Right lobe of liver (tissue), 4 donors: ENCODE measurements around the gene ARHGEF2.

Experiments used
- POLR2A ChIP-seq: fragments of 450-650 bp; IDR thresholded peaks from one replicate; pipeline ENCODE4 v1.6.1; 2017; ENCODE audit warnings: antibody characterized with exemption, mild to moderate bottlenecking
- TF ChIP-seq, protein P1 (sequence below), 4 donors: fragments of 200-600 bp in 3 of 4; fragments of 450-650 bp in 1 of 4; IDR thresholded peaks; one replicate each; pipeline versions ENCODE4 v1.5.1 to v1.8.0; 2016 to 2022; ENCODE audit warnings: antibody characterized with exemption in 4 of 4, mild to moderate bottlenecking in 2 of 4
- donor health status: DM: no; HTN: no; CAD: no.
- donor health status: DM: no; HTN: no; CAD: no.
- donor health status: DM: no; HTN: yes; CAD: no.

DNA sequence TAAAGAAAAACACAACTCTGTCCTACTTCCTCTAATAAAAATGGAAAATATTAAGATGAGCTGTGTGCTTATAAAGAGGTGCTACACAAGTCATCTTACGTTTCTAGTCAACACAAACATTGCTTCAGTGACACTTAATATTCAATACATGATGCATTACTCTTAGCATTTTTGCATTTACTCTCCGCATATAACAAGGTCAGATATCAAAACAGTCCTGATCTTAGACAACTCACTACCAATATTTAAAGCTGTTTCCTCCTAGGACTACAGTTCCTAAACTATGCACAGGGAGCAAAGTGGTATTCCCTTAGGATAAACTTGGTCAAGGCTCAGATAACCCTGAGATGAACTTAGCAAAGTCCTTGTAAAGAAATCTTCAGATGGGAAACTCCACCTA, 79.5 kb downstream of the ARHGEF2 start:
- TF ChIP-seq, protein P1, sequence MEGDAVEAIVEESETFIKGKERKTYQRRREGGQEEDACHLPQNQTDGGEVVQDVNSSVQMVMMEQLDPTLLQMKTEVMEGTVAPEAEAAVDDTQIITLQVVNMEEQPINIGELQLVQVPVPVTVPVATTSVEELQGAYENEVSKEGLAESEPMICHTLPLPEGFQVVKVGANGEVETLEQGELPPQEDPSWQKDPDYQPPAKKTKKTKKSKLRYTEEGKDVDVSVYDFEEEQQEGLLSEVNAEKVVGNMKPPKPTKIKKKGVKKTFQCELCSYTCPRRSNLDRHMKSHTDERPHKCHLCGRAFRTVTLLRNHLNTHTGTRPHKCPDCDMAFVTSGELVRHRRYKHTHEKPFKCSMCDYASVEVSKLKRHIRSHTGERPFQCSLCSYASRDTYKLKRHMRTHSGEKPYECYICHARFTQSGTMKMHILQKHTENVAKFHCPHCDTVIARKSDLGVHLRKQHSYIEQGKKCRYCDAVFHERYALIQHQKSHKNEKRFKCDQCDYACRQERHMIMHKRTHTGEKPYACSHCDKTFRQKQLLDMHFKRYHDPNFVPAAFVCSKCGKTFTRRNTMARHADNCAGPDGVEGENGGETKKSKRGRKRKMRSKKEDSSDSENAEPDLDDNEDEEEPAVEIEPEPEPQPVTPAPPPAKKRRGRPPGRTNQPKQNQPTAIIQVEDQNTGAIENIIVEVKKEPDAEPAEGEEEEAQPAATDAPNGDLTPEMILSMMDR (IDR thresholded peaks at IDR 0.05): no peak
- TF ChIP-seq POLR2A: no peak
